Measurements from ENCODE around the gene BPGM.

Gene BPGM

GRCh38 chr7:134724606-134725005, 78.0 kb downstream of the BPGM start:
- DNase-seq, result no peak

- no peak for DNase-seq
These were observed 79.9 kb downstream of the BPGM start for GRCh38 chr7:134726581-134726980.

- no peak for DNase-seq
These were observed 81.1 kb downstream of the BPGM start for GRCh38 chr7:134727711-134728110.

All from eye (tissue), 1 donor.